OCI-LY7 (cell line): ENCODE data around the gene SCARB1. TPM values are rescaled to one million over a fixed set of nuclear protein-coding genes. Genes with fewer than 3 reads are reported as not detected.

Experiments
- BruUV-seq: library from RNA; stranded (reverse); fragments of 400-500 nt; replicated peaks from 2 replicates; lab custom pipeline; 2021; lab: Mats Ljungman, UMichigan
- CTCF ChIA-PET: fragments of 300-600 bp; sonication (Branson Sonifier 250); formaldehyde crosslinking; loops from one replicate; lab custom pipeline; 2022; ENCODE audit warnings: antibody characterized with exemption; ENCODE audit not compliant: unreplicated experiment; lab: Charles Lee
- POLR2A ChIA-PET: fragments of 300-600 bp; sonication (Branson Sonifier 250); formaldehyde crosslinking; loops from one replicate; lab custom pipeline; 2022; ENCODE audit warnings: antibody characterized with exemption; lab: Charles Lee
- DNase-seq: peaks from one replicate; pipeline ENCODE4 v3.0.0-alpha.2; 2015; ENCODE audit warnings: low spot score
- H2AFZ ChIP-seq: fragments of 200-600 bp; sonication (generic), shearing (Covaris generic); 2 replicates; pipeline ENCODE4 v1.6.1; 2014; ENCODE audit warnings: mild to moderate bottlenecking, antibody characterized with exemption, low read length, moderate library complexity
- H3K27ac ChIP-seq: fragments of 200-600 bp; sonication (generic); 2 replicates; pipeline ENCODE4 v1.5.1; 2014; ENCODE audit warnings: mixed run types, low read depth, mild to moderate bottlenecking, moderate library complexity, low read length, inconsistent platforms; ENCODE audit not compliant: poor library complexity, severe bottlenecking
- H3K36me3 ChIP-seq: fragments of 200-600 bp; sonication (generic); 2 replicates; pipeline ENCODE4 v1.6.1; 2014; ENCODE audit warnings: mild to moderate bottlenecking, antibody characterized with exemption, low read length, moderate library complexity, mixed read lengths; ENCODE audit not compliant: insufficient read depth
- H3K4me1 ChIP-seq: fragments of 200-600 bp; sonication (generic); 2 replicates; pipeline ENCODE4 v1.5.1; 2014; ENCODE audit warnings: mild to moderate bottlenecking, low read length; ENCODE audit not compliant: insufficient read depth, poor library complexity, severe bottlenecking
- H3K4me2 ChIP-seq: fragments of 200-600 bp; sonication (generic); 2 replicates; pipeline ENCODE4 v1.6.1; 2014; ENCODE audit warnings: mild to moderate bottlenecking, low read length
- H3K4me3 ChIP-seq: fragments of 200-600 bp; sonication (generic); 2 replicates; pipeline ENCODE4 v1.5.1; 2014; ENCODE audit warnings: mild to moderate bottlenecking, low read depth, low read length; ENCODE audit not compliant: poor library complexity, severe bottlenecking
- H3K79me2 ChIP-seq: fragments of 200-600 bp; sonication (generic); 2 replicates; pipeline ENCODE4 v1.6.1; 2016; ENCODE audit warnings: low read depth, mild to moderate bottlenecking, low read length, moderate library complexity, mixed read lengths; ENCODE audit not compliant: insufficient read depth
- H3K9me2 ChIP-seq: fragments of 200-600 bp; sonication (generic); 2 replicates; pipeline ENCODE4 v1.6.1; 2016; ENCODE audit warnings: mild to moderate bottlenecking, low read length, mixed read lengths; ENCODE audit not compliant: insufficient read depth
- H3K9me3 ChIP-seq: fragments of 200-600 bp; sonication (generic); 2 replicates; pipeline ENCODE4 v1.6.1; 2014; ENCODE audit warnings: mild to moderate bottlenecking, mixed run types, low read length, mixed read lengths
- H4K20me1 ChIP-seq: fragments of 200-600 bp; sonication (generic); 2 replicates; pipeline ENCODE4 v1.6.1; 2014; ENCODE audit warnings: mild to moderate bottlenecking, antibody characterized with exemption, low read length, moderate library complexity, mixed read lengths; ENCODE audit not compliant: insufficient read depth
- EZH2phosphoT487 ChIP-seq: fragments of 200-600 bp; sonication (generic); IDR thresholded peaks from 2 replicates; pipeline ENCODE4 v1.6.1; 2018; ENCODE audit warnings: low read depth, borderline replicate concordance, mild to moderate bottlenecking, mixed run types, antibody characterized with exemption, low read length, moderate library complexity, mixed read lengths
- intact Hi-C: fragments of 100-400 bp; cut with micrococcal nuclease; formaldehyde crosslinking; loops from one replicate; pipeline ENCODE4 v1.10.0; 2022; ENCODE audit not compliant: unreplicated experiment
- total RNA-seq, 2 experiments: library from RNA; depleted of rRNA in 1 of 2; stranded (reverse); fragments of >200 nt in 1 of 2; shearing (Covaris generic) in 1 of 2; gene quantifications; 2 replicates each; pipeline ENCODE4 v1.2.3, GENCODE V29; 2014 to 2022
- TF ChIP-seq, protein P1 (sequence below): fragments of 200-600 bp; sonication (generic); conservative IDR thresholded peaks from 2 replicates; pipeline ENCODE4 v1.5.1; 2014; ENCODE audit warnings: mild to moderate bottlenecking, antibody characterized with exemption, low read length, moderate library complexity, mixed read lengths

SCARB1 gene
- total RNA-seq, 2 experiments from 2014 or later = 42.9 to 112 TPM

DNA sequence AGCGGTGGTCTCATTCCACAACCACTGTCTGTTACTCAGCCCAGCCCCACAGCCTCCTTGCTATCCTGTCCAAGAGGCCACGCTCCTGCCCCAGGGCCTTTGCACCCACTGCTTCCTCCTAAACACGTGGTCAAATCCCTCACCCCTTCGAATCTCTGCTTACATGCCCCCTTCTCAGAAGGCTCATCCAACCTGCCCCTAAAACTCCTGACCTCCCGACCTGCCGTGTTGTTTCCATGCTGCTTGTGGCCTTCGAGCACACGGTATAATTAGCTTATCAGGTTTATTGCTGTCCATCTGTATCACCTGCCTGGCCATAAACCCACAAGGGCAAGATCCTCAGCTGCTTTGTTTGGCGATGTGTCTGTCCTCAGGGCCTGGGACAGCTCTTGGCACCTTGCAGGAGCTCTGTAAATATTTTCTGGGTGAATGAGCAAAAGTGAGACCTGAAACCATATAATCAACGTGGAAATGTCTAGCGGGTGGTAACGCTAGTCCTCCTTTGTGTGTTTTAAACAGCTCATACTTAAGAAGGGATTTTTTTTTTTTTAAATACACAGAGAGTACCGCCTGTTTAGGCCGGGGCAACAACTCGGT is 36.0 kb downstream of the SCARB1 start:
- TF ChIP-seq EZH2phosphoT487 = no peak
- TF ChIP-seq, protein P1, sequence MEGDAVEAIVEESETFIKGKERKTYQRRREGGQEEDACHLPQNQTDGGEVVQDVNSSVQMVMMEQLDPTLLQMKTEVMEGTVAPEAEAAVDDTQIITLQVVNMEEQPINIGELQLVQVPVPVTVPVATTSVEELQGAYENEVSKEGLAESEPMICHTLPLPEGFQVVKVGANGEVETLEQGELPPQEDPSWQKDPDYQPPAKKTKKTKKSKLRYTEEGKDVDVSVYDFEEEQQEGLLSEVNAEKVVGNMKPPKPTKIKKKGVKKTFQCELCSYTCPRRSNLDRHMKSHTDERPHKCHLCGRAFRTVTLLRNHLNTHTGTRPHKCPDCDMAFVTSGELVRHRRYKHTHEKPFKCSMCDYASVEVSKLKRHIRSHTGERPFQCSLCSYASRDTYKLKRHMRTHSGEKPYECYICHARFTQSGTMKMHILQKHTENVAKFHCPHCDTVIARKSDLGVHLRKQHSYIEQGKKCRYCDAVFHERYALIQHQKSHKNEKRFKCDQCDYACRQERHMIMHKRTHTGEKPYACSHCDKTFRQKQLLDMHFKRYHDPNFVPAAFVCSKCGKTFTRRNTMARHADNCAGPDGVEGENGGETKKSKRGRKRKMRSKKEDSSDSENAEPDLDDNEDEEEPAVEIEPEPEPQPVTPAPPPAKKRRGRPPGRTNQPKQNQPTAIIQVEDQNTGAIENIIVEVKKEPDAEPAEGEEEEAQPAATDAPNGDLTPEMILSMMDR = no peak
- peaks cover 19% of the 10 kb centered on the region for H3K36me3 ChIP-seq
- ChIA-PET POLR2A (interaction anchor here (0.5 to 1.9 kb wide), 3 partner anchors 9 to 756 kb away, joined by 3 to 7 read pairs (median 4); no protein-coding TSS in a partner anchor), CTCF (interaction anchor here (0.5 kb wide), 1 partner anchor 261 kb away, joined by 4 read pairs; no protein-coding TSS in a partner anchor)
- H4K20me1 ChIP-seq = 0 out of 2 replicates have a peak, but pooled peaks cover 3% of the 10 kb centered on the region
- no peak overlapping the region for H3K27ac ChIP-seq
- no peaks in the 10 kb centered on the region for H3K4me1 ChIP-seq
- no peak overlapping the region for H2AFZ ChIP-seq
- DNase-seq = no peak
- no peak overlapping the region for H3K4me3 ChIP-seq
- peaks cover 15% of the 10 kb centered on the region for H3K79me2 ChIP-seq
- H3K9me3 ChIP-seq = peaks cover 10% of the 10 kb centered on the region; the same call in 1 of the 2 replicates
- H3K4me2 ChIP-seq = no peak overlapping the region
- intact Hi-C loops = loop anchor here (2.0 kb wide), 1 partner anchor 71 kb away; no protein-coding TSS in a partner anchor
- H3K9me2 ChIP-seq = no peaks in the 10 kb centered on the region
- no TSS peak for BruUV-seq

GRCh38 chr12:124824195-124824594 is 39.5 kb downstream of the SCARB1 start:
- H4K20me1 ChIP-seq = 0 out of 2 replicates have a peak, but pooled peaks cover 3% of the 10 kb centered on the region
- no TSS peak for BruUV-seq
- H3K27ac ChIP-seq = no peak overlapping the region
- no peak for DNase-seq
- H3K4me2 ChIP-seq = no peak overlapping the region
- intact Hi-C loops = no loop called here
- no peaks in the 10 kb centered on the region for H3K9me2 ChIP-seq
- H3K9me3 ChIP-seq = no peaks in the 10 kb centered on the region
- H2AFZ ChIP-seq = no peak overlapping the region
- ChIA-PET CTCF (no interaction called here), POLR2A (no interaction called here)
- no peak overlapping the region for H3K4me3 ChIP-seq
- TF ChIP-seq EZH2phosphoT487 = no peak
- TF ChIP-seq, protein P1 = no peak
- peaks cover 8% of the 10 kb centered on the region for H3K79me2 ChIP-seq
- no peaks in the 10 kb centered on the region; the same call in 1 of the 2 replicates for H3K36me3 ChIP-seq
- no peaks in the 10 kb centered on the region for H3K4me1 ChIP-seq
